Measurements from ENCODE around the gene ABHD8.

DNA sequence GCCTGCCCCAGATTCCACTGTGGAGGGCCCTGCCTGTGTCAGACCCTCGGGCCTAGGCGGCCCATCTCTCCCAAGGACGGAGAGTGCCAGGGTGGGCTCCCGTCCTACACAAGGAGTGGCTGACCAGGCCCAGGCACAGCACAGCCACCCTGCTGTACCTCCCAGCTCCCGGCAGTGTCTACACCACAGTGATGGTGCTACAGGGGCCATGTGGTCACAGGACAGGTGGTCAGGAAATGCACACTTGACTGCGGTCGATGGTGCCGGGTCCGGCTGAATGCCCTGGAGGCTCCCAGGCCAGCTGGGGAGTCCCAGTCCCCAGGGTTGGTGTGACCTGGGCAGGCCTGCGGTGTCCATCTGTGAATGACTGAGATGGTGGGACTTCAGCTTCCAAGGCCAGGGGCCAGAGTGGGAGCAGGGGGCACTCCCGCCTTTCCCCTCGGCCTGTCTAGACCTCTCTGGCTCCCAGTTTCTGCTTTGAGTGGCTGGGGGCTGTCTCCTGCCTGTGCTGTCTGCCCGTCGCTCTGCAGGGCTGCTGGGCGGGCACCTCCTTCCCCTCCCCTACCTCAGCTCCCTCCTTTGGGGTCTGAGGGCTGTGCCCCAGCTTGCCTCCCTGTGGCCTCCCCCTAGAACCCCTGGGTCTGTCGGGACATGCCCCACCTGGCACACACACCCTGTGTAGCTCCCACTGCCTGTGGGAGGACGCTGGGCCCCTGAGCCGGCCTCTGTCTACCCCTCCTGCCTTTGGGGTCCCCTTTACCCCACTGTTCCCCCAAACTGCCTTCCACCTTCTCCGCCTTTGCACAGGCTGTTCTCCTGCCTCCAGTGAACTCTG, 18.6 kb upstream of the ABHD8 start:
- TF ChIP-seq, protein P1, sequence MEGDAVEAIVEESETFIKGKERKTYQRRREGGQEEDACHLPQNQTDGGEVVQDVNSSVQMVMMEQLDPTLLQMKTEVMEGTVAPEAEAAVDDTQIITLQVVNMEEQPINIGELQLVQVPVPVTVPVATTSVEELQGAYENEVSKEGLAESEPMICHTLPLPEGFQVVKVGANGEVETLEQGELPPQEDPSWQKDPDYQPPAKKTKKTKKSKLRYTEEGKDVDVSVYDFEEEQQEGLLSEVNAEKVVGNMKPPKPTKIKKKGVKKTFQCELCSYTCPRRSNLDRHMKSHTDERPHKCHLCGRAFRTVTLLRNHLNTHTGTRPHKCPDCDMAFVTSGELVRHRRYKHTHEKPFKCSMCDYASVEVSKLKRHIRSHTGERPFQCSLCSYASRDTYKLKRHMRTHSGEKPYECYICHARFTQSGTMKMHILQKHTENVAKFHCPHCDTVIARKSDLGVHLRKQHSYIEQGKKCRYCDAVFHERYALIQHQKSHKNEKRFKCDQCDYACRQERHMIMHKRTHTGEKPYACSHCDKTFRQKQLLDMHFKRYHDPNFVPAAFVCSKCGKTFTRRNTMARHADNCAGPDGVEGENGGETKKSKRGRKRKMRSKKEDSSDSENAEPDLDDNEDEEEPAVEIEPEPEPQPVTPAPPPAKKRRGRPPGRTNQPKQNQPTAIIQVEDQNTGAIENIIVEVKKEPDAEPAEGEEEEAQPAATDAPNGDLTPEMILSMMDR (IDR thresholded peaks at IDR 0.05 in 4 of 5, conservative IDR thresholded peaks at IDR 0.05 in 1 of 5) = no peak
- TF ChIP-seq POLR2A (IDR thresholded peaks at IDR 0.05) = no peak
